8988T (cell line): ENCODE measurements around the gene SCNN1A.

ENCODE experiments used
- DNase-seq: peaks from one replicate; pipeline ENCODE4 v3.0.0; 2011

Gene SCNN1A

GRCh38 chr12:6330999-6331714 lies 44.2 kb downstream of the SCNN1A start:
- DNase-seq, result no peak

GRCh38 chr12:6330192-6330591 lies 45.2 kb downstream of the SCNN1A start:
- no peak for DNase-seq

- no peak for DNase-seq
These were observed 45.7 kb downstream of the SCNN1A start for GRCh38 chr12:6329703-6330064.

- no peak for DNase-seq
These were observed 46.2 kb downstream of the SCNN1A start for GRCh38 chr12:6328945-6329702.

- no peak for DNase-seq
These were observed 47.2 kb downstream of the SCNN1A start for GRCh38 chr12:6328045-6328779.

GRCh38 chr12:6327229-6328041 lies 47.9 kb downstream of the SCNN1A start:
- DNase-seq, result no peak

- peak; percentile 86 for DNase-seq
These were observed 48.8 kb downstream of the SCNN1A start for GRCh38 chr12:6326316-6327228.

GRCh38 chr12:6324936-6325750 lies 50.2 kb downstream of the SCNN1A start:
- DNase-seq, result no peak

GRCh38 chr12:6323995-6324711 lies 51.2 kb downstream of the SCNN1A start:
- no peak for DNase-seq

- DNase-seq, result peak; percentile 63
These were observed 51.9 kb downstream of the SCNN1A start for GRCh38 chr12:6323340-6323994.

- DNase-seq, result no peak
These were observed 52.4 kb downstream of the SCNN1A start for GRCh38 chr12:6322969-6323339.

GRCh38 chr12:6322352-6322751 lies 53.0 kb downstream of the SCNN1A start:
- DNase-seq, result no peak

GRCh38 chr12:6321905-6322304 lies 53.5 kb downstream of the SCNN1A start:
- DNase-seq, result no peak

GRCh38 chr12:6319446-6319845 lies 55.9 kb downstream of the SCNN1A start:
- DNase-seq, result no peak

- no peak for DNase-seq
These were observed 56.9 kb downstream of the SCNN1A start for GRCh38 chr12:6318440-6318879.

- no peak for DNase-seq
These were observed 57.5 kb downstream of the SCNN1A start for GRCh38 chr12:6317693-6318439.

GRCh38 chr12:6316921-6317692 lies 58.3 kb downstream of the SCNN1A start:
- no peak for DNase-seq
